Thyroid gland (tissue), 4 donors: Measurements from ENCODE around the gene IGSF23. TPM values are rescaled to one million over a fixed set of nuclear protein-coding genes. Genes with fewer than 3 reads are reported as not detected.

Experiments
- DNase-seq, 2 donors: peaks; one replicate each; pipeline ENCODE4 v3.0.0-alpha.2; 2019
- H3K27ac ChIP-seq, 3 donors: fragments of 200-600 bp; sonication (generic); 1 replicate in 2 of 3; 2 replicates in 1 of 3; pipeline ENCODE4 v1.5.1; 2016 to 2019; ENCODE audit warnings: mild to moderate bottlenecking in 1 of 3, moderate library complexity in 1 of 3
- H3K27me3 ChIP-seq: fragments of 200-600 bp; sonication (generic); one replicate; pipeline ENCODE4 v1.5.1; 2019
- H3K36me3 ChIP-seq, 2 donors: fragments of 200-600 bp; sonication (generic); one replicate each; pipeline ENCODE4 v1.5.1; 2016 to 2019
- H3K4me1 ChIP-seq, 2 donors: fragments of 200-600 bp; sonication (generic); one replicate each; pipeline ENCODE4 v1.5.1; 2017 to 2019
- H3K4me3 ChIP-seq, 3 donors: fragments of 200-600 bp; sonication (generic); replicated peaks in 1 of 3; 1 replicate in 2 of 3; 2 replicates in 1 of 3; pipeline ENCODE4 v1.5.1; 2016; ENCODE audit warnings: mild to moderate bottlenecking in 1 of 3
- H3K9me3 ChIP-seq: fragments of 200-600 bp; sonication (generic); one replicate; pipeline ENCODE4 v1.5.1; 2017
- POLR2A ChIP-seq, 2 donors: fragments of 450-650 bp; IDR thresholded peaks; one replicate each; pipeline ENCODE4 v1.6.1; 2017; ENCODE audit warnings: antibody characterized with exemption in 2 of 2, mild to moderate bottlenecking in 2 of 2, moderate library complexity in 1 of 2
- WGBS, 2 donors: methylation state at CpG; one replicate each; pipeline ENCODE4 v1.1.5; 2017; 5-methylcytosine and 5-hydroxymethylcytosine counted together
- intact Hi-C: fragments of 100-400 bp; cut with DNase I; formaldehyde crosslinking; loops from one replicate; pipeline ENCODE4 v1.15.1; 2023
- total RNA-seq, 4 donors: library from RNA; depleted of rRNA; stranded (reverse); fragments of >200 nt; gene quantifications; one replicate each; pipeline ENCODE4 v1.2.3, GENCODE V29; 2016
- TF ChIP-seq, protein P1 (sequence below), 6 experiments: fragments of 200-600 bp in 3 of 6; fragments of 450-650 bp in 3 of 6; sonication (generic) in 3 of 6; IDR thresholded peaks; one replicate each; pipeline ENCODE4 v1.5.1; 2016 to 2019; ENCODE audit warnings: antibody characterized with exemption in 6 of 6, mild to moderate bottlenecking in 2 of 6, inconsistent platforms in 1 of 6, moderate library complexity in 1 of 6

The IGSF23 gene
- total RNA-seq, 4 donors from 2014 or later, result not detected

DNA sequence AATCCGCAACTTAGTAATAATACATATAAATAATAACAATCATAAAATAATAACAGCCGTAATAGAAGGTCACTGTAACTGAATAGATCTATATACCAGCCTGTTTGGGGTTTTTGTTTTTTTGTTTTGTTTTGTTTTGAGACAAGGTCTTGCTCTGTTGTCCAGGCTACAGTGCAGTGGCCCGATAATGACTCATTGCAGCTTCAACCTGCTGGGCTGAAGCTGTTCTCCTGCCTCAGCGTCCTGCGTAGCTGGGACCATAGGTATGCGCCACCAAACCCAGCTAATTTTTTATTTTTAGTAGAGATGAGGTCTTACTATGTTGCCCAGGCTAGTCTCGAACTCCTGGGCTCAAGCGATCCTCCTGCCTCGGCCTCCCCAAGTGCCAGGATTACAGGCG lies 950 bp downstream of the IGSF23 start:
- TF ChIP-seq, protein P1, sequence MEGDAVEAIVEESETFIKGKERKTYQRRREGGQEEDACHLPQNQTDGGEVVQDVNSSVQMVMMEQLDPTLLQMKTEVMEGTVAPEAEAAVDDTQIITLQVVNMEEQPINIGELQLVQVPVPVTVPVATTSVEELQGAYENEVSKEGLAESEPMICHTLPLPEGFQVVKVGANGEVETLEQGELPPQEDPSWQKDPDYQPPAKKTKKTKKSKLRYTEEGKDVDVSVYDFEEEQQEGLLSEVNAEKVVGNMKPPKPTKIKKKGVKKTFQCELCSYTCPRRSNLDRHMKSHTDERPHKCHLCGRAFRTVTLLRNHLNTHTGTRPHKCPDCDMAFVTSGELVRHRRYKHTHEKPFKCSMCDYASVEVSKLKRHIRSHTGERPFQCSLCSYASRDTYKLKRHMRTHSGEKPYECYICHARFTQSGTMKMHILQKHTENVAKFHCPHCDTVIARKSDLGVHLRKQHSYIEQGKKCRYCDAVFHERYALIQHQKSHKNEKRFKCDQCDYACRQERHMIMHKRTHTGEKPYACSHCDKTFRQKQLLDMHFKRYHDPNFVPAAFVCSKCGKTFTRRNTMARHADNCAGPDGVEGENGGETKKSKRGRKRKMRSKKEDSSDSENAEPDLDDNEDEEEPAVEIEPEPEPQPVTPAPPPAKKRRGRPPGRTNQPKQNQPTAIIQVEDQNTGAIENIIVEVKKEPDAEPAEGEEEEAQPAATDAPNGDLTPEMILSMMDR (IDR thresholded peaks at IDR 0.05), result no peak
- no peak for TF ChIP-seq POLR2A (IDR thresholded peaks at IDR 0.05)
- intact Hi-C loops, result no loop called here
- no peaks in the 10 kb centered on the region for H3K4me1 ChIP-seq
- 94 to 95% methylated on average over 10 of the region's 10 CpGs for WGBS, 2 donors
- no peak for DNase-seq
- H3K27ac ChIP-seq, result no peak overlapping the region
- H3K27me3 ChIP-seq, result no peaks in the 10 kb centered on the region
- no peak overlapping the region for H3K4me3 ChIP-seq
- no peaks in the 10 kb centered on the region for H3K9me3 ChIP-seq
- H3K36me3 ChIP-seq, result no peaks in the 10 kb centered on the region

DNA sequence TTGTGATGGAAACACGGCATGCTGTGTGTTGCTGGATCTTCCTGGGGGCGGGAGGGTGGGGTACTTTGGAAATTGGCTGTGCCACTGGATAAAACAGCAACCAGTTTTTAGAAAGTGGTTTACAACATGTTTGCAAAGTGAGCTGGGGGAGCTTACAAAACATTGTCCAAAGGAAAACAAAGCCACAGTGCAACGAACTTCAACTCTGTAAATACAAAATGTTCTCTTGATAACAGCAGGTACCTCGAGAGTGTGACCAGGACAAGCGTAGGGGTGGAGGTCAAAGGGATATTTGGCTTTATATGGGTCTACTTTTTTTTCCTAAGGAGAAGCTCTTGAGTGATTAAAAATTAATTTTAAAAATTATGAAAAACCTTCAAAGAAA lies 2.5 kb downstream of the IGSF23 start:
- WGBS, 2 donors, result 39 to 42% methylated on average over 5 of the region's 5 CpGs
- H3K36me3 ChIP-seq, result no peaks in the 10 kb centered on the region
- DNase-seq, result no peak
- no peaks in the 10 kb centered on the region for H3K27me3 ChIP-seq
- no peak for TF ChIP-seq POLR2A (IDR thresholded peaks at IDR 0.05)
- TF ChIP-seq, protein P1 (IDR thresholded peaks at IDR 0.05), result no peak
- intact Hi-C loops, result no loop called here
- no peak overlapping the region for H3K27ac ChIP-seq
- no peaks in the 10 kb centered on the region for H3K9me3 ChIP-seq
- H3K4me3 ChIP-seq, result no peak overlapping the region
- no peaks in the 10 kb centered on the region for H3K4me1 ChIP-seq

DNA sequence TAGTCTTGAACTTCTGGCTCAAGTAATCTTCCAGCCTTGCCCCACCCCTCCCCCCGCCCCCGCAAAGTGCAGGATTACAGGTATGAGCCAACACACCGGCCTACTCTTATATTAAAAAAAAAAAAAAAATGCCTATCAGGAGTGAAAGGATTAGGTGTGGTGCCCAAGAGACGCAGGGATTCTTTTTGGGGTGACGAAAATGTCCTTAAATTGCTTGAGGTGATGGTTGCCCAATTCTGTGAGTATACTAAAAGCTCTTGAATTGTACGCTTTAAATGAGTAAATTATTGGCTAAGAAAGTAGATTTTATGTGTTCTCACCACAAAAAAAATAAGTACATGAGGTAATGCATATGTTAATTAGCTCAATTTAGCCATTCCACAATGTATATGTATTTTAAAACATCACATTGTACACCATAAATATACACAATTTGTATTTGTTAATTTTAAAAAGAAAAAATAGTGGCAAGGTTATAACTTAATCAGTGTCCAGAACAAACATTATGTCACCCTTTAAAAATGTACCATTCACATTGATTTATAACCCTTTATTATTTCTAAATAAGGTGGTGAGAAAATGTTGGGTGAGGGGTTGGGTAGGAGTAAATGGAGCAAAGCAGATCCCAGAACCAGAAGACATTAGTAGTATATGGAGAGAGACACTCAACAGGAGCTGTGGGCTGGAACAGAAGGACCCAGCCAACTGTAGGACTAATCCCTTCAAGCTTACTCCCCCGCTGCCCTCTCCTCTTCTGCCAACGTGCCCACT lies 3.9 kb downstream of the IGSF23 start:
- Histone ChIP-seq H3K9me3 (no peaks in the 10 kb centered on the region), H3K36me3 (no peaks in the 10 kb centered on the region), H3K4me1 (no peaks in the 10 kb centered on the region), H3K27me3 (no peaks in the 10 kb centered on the region), H3K4me3 (no peak overlapping the region), H3K27ac (no peak overlapping the region)
- intact Hi-C loops, result no loop called here
- no peak for DNase-seq
- no peak for TF ChIP-seq POLR2A (IDR thresholded peaks at IDR 0.05)
- TF ChIP-seq, protein P1 (IDR thresholded peaks at IDR 0.05), result no peak
- 79 to 81% methylated on average over 8 of the region's 8 CpGs for WGBS, 2 donors

DNA sequence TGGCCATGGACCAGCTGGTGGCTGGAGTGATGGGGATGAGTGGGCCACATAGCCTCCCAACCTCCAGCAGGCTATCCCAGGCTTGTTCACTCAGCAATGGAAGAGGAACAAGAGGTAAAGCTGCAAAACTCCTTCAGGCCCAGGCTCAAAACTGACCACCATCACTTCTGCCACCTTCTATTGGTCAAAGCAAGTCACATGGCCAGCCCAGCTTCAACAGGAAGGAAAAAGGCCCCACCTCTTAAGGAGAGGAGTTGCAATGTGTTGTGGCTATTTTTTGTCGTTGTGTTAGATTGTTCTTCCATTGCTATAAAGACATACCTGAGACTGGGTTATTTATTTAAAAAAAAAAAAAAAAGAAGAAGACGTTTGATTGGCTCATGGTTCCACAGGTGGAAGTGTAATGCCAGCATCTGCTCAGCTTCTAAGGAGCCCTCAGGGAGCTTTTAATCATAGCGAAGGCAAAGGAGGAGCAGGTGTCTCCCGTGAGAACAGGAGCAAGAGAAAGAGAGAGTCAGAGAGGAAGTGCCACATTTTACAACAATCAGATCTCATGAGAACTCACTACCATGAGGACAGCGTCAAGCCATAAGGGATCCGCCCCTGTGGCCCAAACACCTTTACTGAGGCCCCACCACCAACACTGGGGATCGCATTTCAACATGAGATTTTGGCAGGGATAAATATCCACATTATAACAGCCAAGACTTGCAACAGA lies 5.4 kb downstream of the IGSF23 start:
- no peaks in the 10 kb centered on the region for H3K4me1 ChIP-seq
- H3K4me3 ChIP-seq, result no peak overlapping the region
- no peaks in the 10 kb centered on the region for H3K27me3 ChIP-seq
- no peaks in the 10 kb centered on the region for H3K36me3 ChIP-seq
- H3K9me3 ChIP-seq, result no peaks in the 10 kb centered on the region
- 80 to 81% methylated on average over 7 of the region's 7 CpGs for WGBS, 2 donors
- no peak for TF ChIP-seq POLR2A (IDR thresholded peaks at IDR 0.05)
- TF ChIP-seq, protein P1 (IDR thresholded peaks at IDR 0.05), result no peak
- no peak overlapping the region for H3K27ac ChIP-seq
- no peak for DNase-seq
- intact Hi-C loops, result no loop called here

DNA sequence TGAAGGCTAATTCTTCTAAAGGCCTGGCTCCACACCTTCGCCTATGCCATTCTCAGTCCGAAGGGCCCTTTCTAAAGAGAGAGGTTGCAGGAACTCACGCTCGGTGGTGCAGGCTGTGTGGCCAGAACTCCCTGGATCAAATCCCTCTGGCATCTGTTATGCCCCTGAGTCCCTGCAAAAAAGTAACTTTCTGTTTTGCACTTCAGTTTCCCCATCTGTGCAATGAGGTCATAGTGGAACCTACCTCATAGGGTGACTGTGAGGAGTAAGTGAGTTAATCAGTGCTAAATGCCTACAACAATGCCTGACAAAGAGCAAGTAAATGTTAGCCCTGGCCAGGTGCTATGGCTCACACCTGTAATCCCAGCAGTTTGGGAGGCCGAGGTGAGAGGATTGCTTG lies 7.3 kb downstream of the IGSF23 start:
- Histone ChIP-seq H3K9me3 (no peaks in the 10 kb centered on the region), H3K4me3 (no peak overlapping the region), H3K27ac (no peak overlapping the region), H3K27me3 (no peaks in the 10 kb centered on the region), H3K4me1 (no peaks in the 10 kb centered on the region), H3K36me3 (no peaks in the 10 kb centered on the region)
- WGBS, 2 donors, result 89% methylated on average over 5 of the region's 5 CpGs
- TF ChIP-seq, protein P1 (IDR thresholded peaks at IDR 0.05), result no peak
- TF ChIP-seq POLR2A (IDR thresholded peaks at IDR 0.05), result no peak
- intact Hi-C loops, result no loop called here
- DNase-seq, result no peak
